CD4-positive, alpha-beta T cell treated with Interleukin-17A for 1 hour (primary cell): ENCODE results near the gene ZNF521.

Experiments used
- DNase-seq: peaks from one replicate; pipeline ENCODE4 v3.0.0-alpha.2; 2020

Gene ZNF521

GRCh38 chr18:25335062-25335461 is 16.9 kb downstream of the ZNF521 start:
- no peak for DNase-seq

- DNase-seq = no peak
Measured at GRCh38 chr18:25334588-25334987, 17.4 kb downstream of the ZNF521 start.

- DNase-seq = no peak
Measured at GRCh38 chr18:25332002-25332401, 20.0 kb downstream of the ZNF521 start.

GRCh38 chr18:25329783-25330182 is 22.2 kb downstream of the ZNF521 start:
- DNase-seq = no peak

- DNase-seq = no peak
Measured at GRCh38 chr18:25327584-25327983, 24.4 kb downstream of the ZNF521 start.

GRCh38 chr18:25326361-25326952 is 25.5 kb downstream of the ZNF521 start:
- no peak for DNase-seq

GRCh38 chr18:25322806-25323205 is 29.2 kb downstream of the ZNF521 start:
- DNase-seq = no peak

- no peak for DNase-seq
Measured at GRCh38 chr18:25316381-25317018, 35.5 kb downstream of the ZNF521 start.

- DNase-seq = no peak
Measured at GRCh38 chr18:25314838-25315190, 37.2 kb downstream of the ZNF521 start.

- no peak for DNase-seq
Measured at GRCh38 chr18:25314151-25314837, 37.7 kb downstream of the ZNF521 start.

GRCh38 chr18:25313268-25313667 is 38.7 kb downstream of the ZNF521 start:
- no peak for DNase-seq

- no peak for DNase-seq
Measured at GRCh38 chr18:25310045-25310444, 41.9 kb downstream of the ZNF521 start.

GRCh38 chr18:25308381-25308780 is 43.6 kb downstream of the ZNF521 start:
- DNase-seq = no peak

- DNase-seq = no peak
Measured at GRCh38 chr18:25307192-25307591, 44.8 kb downstream of the ZNF521 start.

GRCh38 chr18:25306671-25307070 is 45.3 kb downstream of the ZNF521 start:
- DNase-seq = no peak

GRCh38 chr18:25305584-25305983 is 46.4 kb downstream of the ZNF521 start:
- DNase-seq = no peak

- DNase-seq = no peak
Measured at GRCh38 chr18:25300492-25300891, 51.5 kb downstream of the ZNF521 start.

GRCh38 chr18:25299426-25300300 is 52.3 kb downstream of the ZNF521 start:
- no peak for DNase-seq

- no peak for DNase-seq
Measured at GRCh38 chr18:25298853-25299274, 53.1 kb downstream of the ZNF521 start.

GRCh38 chr18:25295624-25296138 is 56.3 kb downstream of the ZNF521 start:
- no peak for DNase-seq

- DNase-seq = no peak
Measured at GRCh38 chr18:25291150-25291549, 60.8 kb downstream of the ZNF521 start.

GRCh38 chr18:25289001-25289631 is 62.9 kb downstream of the ZNF521 start:
- no peak for DNase-seq
